GM12878 (cell line): ENCODE measurements around the gene ARHGAP40.

Source experiments
- CREM ChIP-seq: IDR thresholded peaks from 2 replicates; pipeline ENCODE4 v1.6.1; 2014; ENCODE audit warnings: antibody characterized with exemption, low read depth
- EP300 ChIP-seq, 2 experiments: fragments of 150-350 bp in 1 of 2; IDR thresholded peaks; 2 replicates each; pipeline ENCODE4 v1.6.1; 2011 to 2012; ENCODE audit warnings: low read depth in 2 of 2, low read length in 2 of 2, borderline replicate concordance in 1 of 2, improper control_type of control experiment in 1 of 2, inconsistent platforms in 1 of 2; ENCODE audit not compliant: control insufficient read depth in 1 of 2
- HDAC6 ChIP-seq: fragments of 200-600 bp; sonication (generic); IDR thresholded peaks from one replicate; pipeline ENCODE4 v1.8.0; 2017; ENCODE audit warnings: antibody characterized with exemption; ENCODE audit not compliant: unreplicated experiment
- MTA2 ChIP-seq: fragments of 450-650 bp; IDR thresholded peaks from 2 replicates; pipeline ENCODE4 v1.6.1; 2016; ENCODE audit warnings: low read depth, mild to moderate bottlenecking, moderate library complexity
- POLR2A ChIP-seq: IDR thresholded peaks from 2 replicates; pipeline ENCODE4 v1.6.1; 2011; ENCODE audit warnings: low read depth, mild to moderate bottlenecking, low read length
- SP1 ChIP-seq: IDR thresholded peaks from one replicate; pipeline ENCODE4 v1.6.1; 2011; ENCODE audit warnings: low read depth, low read length
- TF ChIP-seq, protein P1 (sequence below), 3 experiments: IDR thresholded peaks in 2 of 3; conservative IDR thresholded peaks in 1 of 3; 2 replicates each; pipeline ENCODE4 v1.5.1; 2011; ENCODE audit warnings: low read depth in 3 of 3, low read length in 3 of 3, mild to moderate bottlenecking in 3 of 3, control low read depth in 2 of 3, moderate library complexity in 2 of 3, inconsistent platforms in 1 of 3, mixed read lengths in 1 of 3; ENCODE audit not compliant: control insufficient read depth in 2 of 3, insufficient read depth in 1 of 3; ENCODE audit errors: extremely low read depth in 1 of 3
- TF ChIP-seq, protein P2 (sequence below): IDR thresholded peaks from 2 replicates; pipeline ENCODE4 v1.6.1; 2011; ENCODE audit warnings: borderline replicate concordance, low read depth, mild to moderate bottlenecking, moderate library complexity, mixed read lengths, low read length; ENCODE audit not compliant: insufficient read depth; ENCODE audit errors: extremely low read length
- TF ChIP-seq, protein P3 (sequence below): fragments of 450-650 bp; IDR thresholded peaks from 2 replicates; pipeline ENCODE4 v1.6.1; 2018; ENCODE audit warnings: borderline replicate concordance, mild to moderate bottlenecking; ENCODE audit not compliant: partially characterized antibody

DNA sequence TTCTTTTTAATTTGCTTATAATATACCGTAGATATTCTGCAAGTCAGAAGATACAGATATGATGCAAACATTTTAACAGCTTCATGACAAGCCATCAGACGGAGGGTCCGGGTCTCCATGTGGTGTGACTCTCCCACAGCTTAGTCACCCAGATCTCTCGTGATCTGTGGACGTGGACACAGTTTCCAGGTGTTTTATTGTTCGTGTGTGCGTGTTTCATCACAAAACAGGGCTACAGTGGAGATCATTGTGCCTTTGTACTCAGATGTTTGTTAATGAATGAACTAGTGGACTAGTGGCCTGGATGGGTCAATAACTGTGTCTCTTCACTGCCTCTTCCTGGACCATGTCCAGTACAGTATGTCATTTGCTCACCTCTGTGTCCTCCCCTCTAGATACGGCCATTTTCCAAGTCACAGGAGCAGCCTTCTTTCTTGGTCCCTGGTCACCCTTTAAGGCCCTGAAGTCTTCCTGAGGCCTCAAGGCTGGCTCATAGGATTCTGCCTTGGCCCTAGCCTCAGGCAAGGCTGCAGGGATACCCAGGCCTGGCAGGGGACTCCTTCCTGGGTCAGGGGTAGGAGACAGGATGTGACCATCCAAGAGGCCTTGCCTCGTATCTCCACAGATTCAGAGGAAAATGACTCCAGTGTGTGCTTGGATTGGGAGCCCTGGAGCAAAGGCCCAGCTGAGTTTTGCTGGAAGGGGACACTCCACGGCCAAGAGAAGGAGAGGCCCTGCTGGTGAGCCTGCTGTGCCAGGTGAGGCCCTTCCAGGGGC, 16.0 kb upstream of the ARHGAP40 start:
- TF ChIP-seq CREM (no peak), MTA2 (no peak), EP300 (IDR thresholded peaks at IDR 0.05; ENCODE audit: borderline replicate concordance in 1 of 2, control insufficient read depth in 1 of 2, low read depth in 2 of 2, low read length in 2 of 2) (no peak), HDAC6 (no peak), POLR2A (no peak), SP1 (no peak)
- TF ChIP-seq, protein P1, sequence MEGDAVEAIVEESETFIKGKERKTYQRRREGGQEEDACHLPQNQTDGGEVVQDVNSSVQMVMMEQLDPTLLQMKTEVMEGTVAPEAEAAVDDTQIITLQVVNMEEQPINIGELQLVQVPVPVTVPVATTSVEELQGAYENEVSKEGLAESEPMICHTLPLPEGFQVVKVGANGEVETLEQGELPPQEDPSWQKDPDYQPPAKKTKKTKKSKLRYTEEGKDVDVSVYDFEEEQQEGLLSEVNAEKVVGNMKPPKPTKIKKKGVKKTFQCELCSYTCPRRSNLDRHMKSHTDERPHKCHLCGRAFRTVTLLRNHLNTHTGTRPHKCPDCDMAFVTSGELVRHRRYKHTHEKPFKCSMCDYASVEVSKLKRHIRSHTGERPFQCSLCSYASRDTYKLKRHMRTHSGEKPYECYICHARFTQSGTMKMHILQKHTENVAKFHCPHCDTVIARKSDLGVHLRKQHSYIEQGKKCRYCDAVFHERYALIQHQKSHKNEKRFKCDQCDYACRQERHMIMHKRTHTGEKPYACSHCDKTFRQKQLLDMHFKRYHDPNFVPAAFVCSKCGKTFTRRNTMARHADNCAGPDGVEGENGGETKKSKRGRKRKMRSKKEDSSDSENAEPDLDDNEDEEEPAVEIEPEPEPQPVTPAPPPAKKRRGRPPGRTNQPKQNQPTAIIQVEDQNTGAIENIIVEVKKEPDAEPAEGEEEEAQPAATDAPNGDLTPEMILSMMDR (IDR thresholded peaks at IDR 0.05 in 2 of 3, conservative IDR thresholded peaks at IDR 0.05 in 1 of 3; ENCODE audit: control insufficient read depth in 2 of 3, extremely low read depth in 1 of 3, insufficient read depth in 1 of 3, low read depth in 3 of 3, low read length in 3 of 3): no peak
- TF ChIP-seq, protein P2, sequence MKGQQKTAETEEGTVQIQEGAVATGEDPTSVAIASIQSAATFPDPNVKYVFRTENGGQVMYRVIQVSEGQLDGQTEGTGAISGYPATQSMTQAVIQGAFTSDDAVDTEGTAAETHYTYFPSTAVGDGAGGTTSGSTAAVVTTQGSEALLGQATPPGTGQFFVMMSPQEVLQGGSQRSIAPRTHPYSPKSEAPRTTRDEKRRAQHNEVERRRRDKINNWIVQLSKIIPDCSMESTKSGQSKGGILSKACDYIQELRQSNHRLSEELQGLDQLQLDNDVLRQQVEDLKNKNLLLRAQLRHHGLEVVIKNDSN: no peak
- TF ChIP-seq, protein P3, sequence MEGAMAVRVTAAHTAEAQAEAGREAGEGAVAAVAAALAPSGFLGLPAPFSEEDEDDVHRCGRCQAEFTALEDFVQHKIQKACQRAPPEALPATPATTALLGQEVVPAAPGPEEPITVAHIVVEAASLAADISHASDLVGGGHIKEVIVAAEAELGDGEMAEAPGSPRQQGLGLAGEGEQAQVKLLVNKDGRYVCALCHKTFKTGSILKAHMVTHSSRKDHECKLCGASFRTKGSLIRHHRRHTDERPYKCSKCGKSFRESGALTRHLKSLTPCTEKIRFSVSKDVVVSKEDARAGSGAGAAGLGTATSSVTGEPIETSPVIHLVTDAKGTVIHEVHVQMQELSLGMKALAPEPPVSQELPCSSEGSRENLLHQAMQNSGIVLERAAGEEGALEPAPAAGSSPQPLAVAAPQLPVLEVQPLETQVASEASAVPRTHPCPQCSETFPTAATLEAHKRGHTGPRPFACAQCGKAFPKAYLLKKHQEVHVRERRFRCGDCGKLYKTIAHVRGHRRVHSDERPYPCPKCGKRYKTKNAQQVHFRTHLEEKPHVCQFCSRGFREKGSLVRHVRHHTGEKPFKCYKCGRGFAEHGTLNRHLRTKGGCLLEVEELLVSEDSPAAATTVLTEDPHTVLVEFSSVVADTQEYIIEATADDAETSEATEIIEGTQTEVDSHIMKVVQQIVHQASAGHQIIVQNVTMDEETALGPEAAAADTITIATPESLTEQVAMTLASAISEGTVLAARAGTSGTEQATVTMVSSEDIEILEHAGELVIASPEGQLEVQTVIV: no peak
